NB4 (cell line): ENCODE results near the gene NOL9.

ENCODE experiments used
- DNase-seq: peaks from one replicate; pipeline ENCODE4 v3.0.0; 2010; ENCODE audit warnings: low read depth
- H3K4me3 ChIP-seq: one replicate; pipeline ENCODE4 v1.5.1; 2011; ENCODE audit warnings: mild to moderate bottlenecking, low read depth, low read length, moderate library complexity
- MYC ChIP-seq: IDR thresholded peaks from 2 replicates; pipeline ENCODE4 v1.6.1; 2011; ENCODE audit warnings: low read depth, low read length
- POLR2A ChIP-seq: IDR thresholded peaks from 2 replicates; pipeline ENCODE4 v1.6.1; 2011; ENCODE audit warnings: mild to moderate bottlenecking; ENCODE audit not compliant: insufficient read length; ENCODE audit errors: extremely low read depth
- TF ChIP-seq, protein P1 (sequence below): IDR thresholded peaks from one replicate; pipeline ENCODE4 v1.5.1; 2012; ENCODE audit warnings: low read depth, low read length
- TF ChIP-seq, protein P2 (sequence below): IDR thresholded peaks from 2 replicates; pipeline ENCODE4 v1.6.1; 2011; ENCODE audit warnings: low read depth, low read length

Gene NOL9

DNA sequence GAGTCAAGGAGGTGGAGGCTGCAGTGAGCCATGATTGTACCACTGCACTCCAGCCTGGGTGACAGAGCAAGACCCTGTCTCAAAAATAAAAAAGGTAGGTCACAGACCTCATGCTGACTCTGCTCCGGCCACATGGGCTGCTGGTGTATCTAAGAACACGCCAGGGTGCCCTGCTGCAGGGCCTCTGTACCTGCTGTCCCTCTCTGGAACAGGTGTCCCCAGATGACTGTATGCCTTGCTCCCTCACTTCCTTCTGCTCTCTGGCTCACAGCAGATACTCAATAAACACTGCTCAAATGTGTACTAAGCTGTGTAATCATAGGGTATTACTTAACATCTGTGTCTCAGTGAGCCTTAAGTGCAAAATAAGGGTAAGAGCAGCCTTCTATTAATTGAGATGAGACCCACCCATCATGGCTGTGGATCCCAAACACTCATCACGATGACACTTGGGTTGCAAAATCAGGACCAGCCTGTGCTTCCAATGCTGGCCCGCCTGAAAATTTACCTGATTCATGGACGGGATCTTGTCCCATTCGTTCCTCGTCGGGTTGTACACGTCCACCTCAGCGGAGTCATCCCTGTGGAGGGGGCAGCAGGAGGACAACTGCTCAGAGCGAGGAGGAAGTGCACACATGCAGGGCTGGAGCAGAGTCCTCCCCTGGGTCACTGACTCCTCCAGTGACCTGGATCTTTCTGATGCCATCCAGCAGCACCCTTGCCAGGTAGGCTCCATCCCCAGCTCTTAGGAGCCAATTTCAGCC, 40.8 kb upstream of the NOL9 start:
- DNase-seq = no peak

DNA sequence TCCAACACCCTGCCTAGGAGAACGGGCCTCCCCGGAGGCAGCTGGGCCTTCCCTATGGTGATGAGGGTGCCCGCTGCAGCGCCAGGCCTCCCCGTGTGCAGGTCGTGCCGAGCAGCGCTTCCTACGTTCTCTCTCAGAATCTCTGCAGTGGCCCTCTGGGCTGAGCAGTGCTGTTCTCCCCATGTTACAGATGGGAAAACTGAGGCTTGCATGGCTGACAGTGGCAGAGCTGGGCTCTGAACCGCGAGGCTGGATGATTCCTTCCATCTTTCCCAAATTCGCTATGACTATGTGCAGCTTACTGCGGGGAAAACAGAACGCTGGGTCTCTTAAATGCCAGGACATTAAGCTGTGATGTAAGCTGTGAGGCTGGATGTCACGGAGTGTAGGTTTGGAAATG, 39.5 kb upstream of the NOL9 start:
- H3K4me3 ChIP-seq = no peak overlapping the region
- no peak for DNase-seq
- TF ChIP-seq MYC (no peak), POLR2A (no peak)
- TF ChIP-seq, protein P1, sequence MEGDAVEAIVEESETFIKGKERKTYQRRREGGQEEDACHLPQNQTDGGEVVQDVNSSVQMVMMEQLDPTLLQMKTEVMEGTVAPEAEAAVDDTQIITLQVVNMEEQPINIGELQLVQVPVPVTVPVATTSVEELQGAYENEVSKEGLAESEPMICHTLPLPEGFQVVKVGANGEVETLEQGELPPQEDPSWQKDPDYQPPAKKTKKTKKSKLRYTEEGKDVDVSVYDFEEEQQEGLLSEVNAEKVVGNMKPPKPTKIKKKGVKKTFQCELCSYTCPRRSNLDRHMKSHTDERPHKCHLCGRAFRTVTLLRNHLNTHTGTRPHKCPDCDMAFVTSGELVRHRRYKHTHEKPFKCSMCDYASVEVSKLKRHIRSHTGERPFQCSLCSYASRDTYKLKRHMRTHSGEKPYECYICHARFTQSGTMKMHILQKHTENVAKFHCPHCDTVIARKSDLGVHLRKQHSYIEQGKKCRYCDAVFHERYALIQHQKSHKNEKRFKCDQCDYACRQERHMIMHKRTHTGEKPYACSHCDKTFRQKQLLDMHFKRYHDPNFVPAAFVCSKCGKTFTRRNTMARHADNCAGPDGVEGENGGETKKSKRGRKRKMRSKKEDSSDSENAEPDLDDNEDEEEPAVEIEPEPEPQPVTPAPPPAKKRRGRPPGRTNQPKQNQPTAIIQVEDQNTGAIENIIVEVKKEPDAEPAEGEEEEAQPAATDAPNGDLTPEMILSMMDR = no peak
- TF ChIP-seq, protein P2, sequence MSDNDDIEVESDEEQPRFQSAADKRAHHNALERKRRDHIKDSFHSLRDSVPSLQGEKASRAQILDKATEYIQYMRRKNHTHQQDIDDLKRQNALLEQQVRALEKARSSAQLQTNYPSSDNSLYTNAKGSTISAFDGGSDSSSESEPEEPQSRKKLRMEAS = no peak

More for the DNA sequence above, 40.8 kb upstream of the NOL9 start:
- no peak for TF ChIP-seq POLR2A
- TF ChIP-seq, protein P2 = no peak
- TF ChIP-seq, protein P1 = no peak
- TF ChIP-seq MYC = no peak
- H3K4me3 ChIP-seq = no peak overlapping the region

DNA sequence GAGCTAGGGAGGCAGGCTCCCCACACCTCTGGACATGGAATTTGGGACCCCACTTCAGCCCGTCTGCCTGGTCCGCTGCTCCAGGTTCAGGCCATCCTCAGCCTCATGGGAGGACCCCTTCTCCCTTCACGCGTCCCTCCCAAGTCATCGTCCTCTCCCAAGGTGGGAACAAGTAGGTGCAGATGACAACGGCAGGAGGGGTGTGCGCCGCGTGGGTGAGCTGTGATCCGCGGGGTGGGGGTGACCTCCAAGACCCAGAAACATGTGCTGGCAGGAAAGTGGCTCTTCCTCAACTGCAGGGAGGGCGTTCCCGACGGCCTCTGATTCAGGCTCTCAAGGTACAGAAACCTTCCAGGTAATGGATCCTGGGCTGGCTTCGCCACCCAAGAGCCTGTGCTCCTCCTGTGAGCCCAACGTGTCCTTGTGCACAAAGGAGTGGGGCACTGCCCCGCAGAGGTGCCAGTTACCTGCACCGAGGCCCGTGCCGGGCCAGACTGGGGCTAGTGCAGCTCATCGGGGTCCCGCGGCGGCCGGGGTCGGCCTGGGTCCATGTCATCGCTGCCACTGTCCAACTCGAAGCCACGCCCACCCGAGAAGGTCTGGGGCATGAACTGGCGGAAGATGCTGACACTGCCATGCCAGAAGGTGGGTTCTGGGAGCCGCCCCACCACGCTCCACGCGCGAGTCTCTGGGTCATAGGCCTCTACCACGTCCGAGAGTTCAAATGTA, 38.7 kb upstream of the NOL9 start:
- DNase-seq = no peak
- no peak overlapping the region for H3K4me3 ChIP-seq
- TF ChIP-seq, protein P2 = no peak
- TF ChIP-seq, protein P1 = no peak
- no peak for TF ChIP-seq MYC
- TF ChIP-seq POLR2A = no peak

DNA sequence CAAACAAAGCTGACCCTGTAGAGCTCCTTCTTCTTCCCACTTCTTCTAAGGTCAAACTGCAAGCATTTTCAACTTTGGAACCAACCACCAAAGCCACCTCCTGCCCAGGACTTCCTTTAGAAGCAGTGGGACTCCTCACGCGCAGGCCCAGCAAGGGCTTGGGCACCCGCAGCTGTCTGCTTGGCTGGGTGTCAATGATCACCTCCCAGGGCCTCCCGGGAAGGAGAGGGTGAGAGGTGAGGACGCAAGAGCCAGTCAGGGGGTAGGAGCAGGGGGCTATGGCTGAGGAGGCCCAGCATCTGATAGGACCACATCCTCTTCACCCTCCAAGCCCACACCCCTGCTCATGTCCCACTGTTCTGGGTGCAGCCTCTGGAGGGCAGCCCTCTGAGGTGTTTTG, 38.1 kb upstream of the NOL9 start:
- no peak for DNase-seq
- no peak overlapping the region for H3K4me3 ChIP-seq
- TF ChIP-seq, protein P2 = no peak
- TF ChIP-seq, protein P1 = no peak
- TF ChIP-seq POLR2A = no peak

DNA sequence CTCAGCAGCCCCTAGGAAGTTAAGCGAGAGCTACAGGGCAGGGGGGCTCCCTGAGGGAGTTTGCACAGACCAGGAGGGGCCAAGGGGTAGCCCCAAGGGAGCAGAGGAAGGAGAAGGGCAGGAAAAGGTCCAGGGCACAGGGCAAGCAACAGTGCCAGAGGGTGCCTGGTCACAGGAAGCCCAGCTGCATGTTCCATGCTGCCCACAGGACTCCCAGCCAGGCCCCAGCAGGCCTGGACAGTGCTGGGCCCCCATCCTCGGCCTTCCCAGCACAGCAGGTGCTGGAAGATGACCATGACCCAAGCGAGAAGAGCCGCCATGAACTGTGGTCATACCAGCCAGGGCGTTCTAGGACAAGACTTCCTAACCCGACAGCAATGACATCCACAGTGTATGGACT, 37.3 kb upstream of the NOL9 start:
- DNase-seq = no peak
- TF ChIP-seq MYC (no peak), POLR2A (no peak)
- TF ChIP-seq, protein P1 = no peak
- TF ChIP-seq, protein P2 = no peak
- H3K4me3 ChIP-seq = no peak overlapping the region
